OCI-LY3 (cell line): Measurements from ENCODE around the gene CECR2.

Experiments
- CTCF ChIP-seq: fragments of 200-600, 300-600 bp; sonication (generic); IDR thresholded peaks from 2 replicates; pipeline ENCODE4 v1.5.1; 2014; ENCODE audit warnings: antibody characterized with exemption, low read length, low read depth
- EZH2phosphoT487 ChIP-seq: fragments of 200-600 bp; shearing (Covaris generic); IDR thresholded peaks from 2 replicates; pipeline ENCODE4 v1.6.1; 2018; ENCODE audit warnings: antibody characterized with exemption, mixed run types, low read depth

GRCh38 chr22:17411213-17411612 lies 42.0 kb downstream of the CECR2 start:
- no peak for TF ChIP-seq CTCF
- TF ChIP-seq EZH2phosphoT487 = no peak
